ENCODE measurements around the gene ITGA2. TPM values are rescaled to one million over a fixed set of nuclear protein-coding genes. Genes with fewer than 3 reads are reported as not detected.

Gene ITGA2
- total RNA-seq, 1 donor from 2014 or later = 5.5 TPM

DNA sequence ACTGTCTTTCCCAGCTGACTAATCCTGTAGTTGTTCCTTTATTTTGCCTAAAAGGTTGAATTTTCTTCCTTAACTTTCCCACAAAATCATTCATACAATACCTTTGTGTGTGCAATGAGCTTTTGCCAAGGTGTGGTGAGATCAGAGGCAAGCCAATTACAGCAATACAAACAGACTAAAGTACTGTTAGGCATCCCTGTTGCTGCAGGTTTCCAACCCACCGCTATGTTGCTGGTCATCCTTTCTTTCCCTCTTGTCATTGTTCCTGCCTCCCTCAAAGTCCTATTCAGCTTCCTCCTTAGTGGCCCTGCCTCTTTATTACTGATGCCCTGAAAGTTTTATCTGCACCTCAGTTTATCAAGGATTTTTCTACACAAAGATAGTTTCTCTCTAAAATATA is 22.1 kb downstream of the ITGA2 start:
- intact Hi-C loops (cut with micrococcal nuclease) = no loop called here

- intact Hi-C loops (cut with micrococcal nuclease) = no loop called here
These were observed 24.7 kb downstream of the ITGA2 start for GRCh38 chr5:53013857-53014256.

DNA sequence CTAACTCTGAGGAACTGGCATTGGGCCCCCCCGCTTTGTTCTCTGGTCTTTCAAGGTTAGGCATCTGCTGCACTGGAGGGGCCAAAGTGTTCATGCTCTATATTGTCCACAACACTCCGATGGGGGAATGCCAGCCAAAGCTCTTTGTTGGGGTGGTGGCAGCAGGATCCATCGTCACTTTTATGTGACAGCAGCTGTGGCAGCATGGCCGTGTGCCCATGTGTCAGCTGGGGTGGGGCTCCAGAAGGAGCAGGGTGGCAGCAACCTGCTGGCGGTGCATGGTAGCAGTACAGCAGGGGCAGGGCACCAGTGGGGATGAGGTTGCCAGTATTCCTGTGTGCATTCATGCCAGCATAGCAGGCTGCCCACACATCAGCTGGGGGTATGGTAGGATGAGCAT is 28.2 kb downstream of the ITGA2 start:
- intact Hi-C loops (cut with micrococcal nuclease) = no loop called here

- intact Hi-C loops (cut with micrococcal nuclease) = no loop called here
These were observed 28.7 kb downstream of the ITGA2 start for GRCh38 chr5:53017794-53018391.

- intact Hi-C loops (cut with micrococcal nuclease) = no loop called here
These were observed 30.2 kb downstream of the ITGA2 start for GRCh38 chr5:53019320-53019719.

GRCh38 chr5:53022930-53023511 is 33.9 kb downstream of the ITGA2 start:
- intact Hi-C loops (cut with micrococcal nuclease) = no loop called here

DNA sequence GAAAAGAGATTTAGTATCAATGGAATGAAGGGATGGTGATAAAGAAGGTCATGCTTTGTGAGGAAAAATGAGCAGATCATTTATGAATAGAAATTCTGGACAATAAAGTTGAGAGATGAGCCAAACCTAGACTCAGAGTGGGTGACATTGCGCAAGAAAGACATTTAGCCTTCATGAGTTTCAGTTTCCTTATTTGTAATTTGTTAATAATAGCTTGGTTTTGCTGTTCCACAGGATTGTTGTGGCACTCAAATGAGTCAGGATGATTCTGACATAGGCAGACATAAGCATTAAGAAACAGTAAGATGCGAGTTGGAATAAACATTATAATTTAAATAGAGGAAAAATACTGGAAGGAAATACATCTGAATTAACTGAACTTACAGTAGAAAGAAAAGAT is 34.8 kb downstream of the ITGA2 start:
- intact Hi-C loops (cut with micrococcal nuclease) = no loop called here

DNA sequence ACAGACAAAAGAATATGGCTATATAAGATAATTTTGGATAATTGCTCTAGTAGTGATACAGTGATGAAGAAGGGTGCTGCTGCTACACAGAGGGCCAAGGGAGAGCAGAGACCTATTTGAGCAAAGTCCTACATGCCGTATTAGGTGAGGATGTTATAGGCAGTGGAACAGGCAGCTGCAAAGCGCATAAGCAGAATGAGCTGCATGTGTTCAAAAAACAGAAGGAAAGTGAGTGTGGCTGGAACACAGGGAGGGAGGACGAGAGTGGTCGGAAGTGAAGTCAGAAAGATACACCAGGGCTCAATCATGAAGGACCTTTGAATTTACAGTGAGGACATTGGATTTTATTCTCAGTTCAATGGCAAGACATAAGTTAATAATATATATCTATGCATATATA is 35.4 kb downstream of the ITGA2 start:
- intact Hi-C loops (cut with micrococcal nuclease) = no loop called here

GRCh38 chr5:53025487-53025886 is 36.3 kb downstream of the ITGA2 start:
- intact Hi-C loops (cut with micrococcal nuclease) = no loop called here

DNA sequence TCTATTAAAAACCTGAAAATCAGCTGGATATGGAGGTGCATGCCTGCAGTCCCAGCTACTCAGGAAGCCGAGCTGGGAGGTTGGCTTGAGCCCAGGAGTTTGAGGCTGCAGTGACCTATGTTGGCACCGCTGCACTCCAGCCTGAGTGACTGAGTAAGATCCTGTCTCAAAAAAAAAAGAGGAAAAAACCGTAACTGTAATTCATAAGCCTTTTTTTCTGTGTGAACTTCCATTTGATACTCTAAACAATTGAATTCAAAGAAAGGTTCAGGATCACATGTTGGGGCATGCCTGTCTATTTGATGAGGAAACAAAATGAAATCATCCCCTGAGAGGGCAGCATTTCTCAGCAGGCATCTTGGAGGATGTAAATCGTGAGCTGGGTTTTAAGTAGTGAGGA is 38.8 kb downstream of the ITGA2 start:
- intact Hi-C loops (cut with micrococcal nuclease) = no loop called here

DNA sequence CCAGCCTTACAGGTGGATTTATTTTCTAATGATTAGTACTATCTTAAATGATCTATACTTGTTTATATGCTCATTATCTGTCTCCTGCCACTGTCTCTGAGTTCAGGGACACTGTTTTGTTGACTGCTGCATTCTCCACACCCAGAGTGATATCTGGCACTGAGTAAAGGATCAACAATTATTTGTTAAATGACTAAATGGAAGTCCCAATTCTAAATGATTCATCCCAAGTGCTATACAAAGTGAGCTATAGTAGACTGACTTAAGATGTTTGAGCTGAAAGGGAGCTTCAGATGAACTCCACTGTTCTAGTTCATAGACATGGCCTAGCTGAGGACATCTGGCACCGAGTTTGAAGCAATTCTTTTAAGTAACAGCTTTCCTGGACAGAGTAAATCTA is 40.5 kb downstream of the ITGA2 start:
- intact Hi-C loops (cut with micrococcal nuclease) = loop anchor here (2.0 kb wide), 2 partner anchors 59 to 67 kb away; no protein-coding TSS in a partner anchor

GRCh38 chr5:53030893-53031292 is 41.7 kb downstream of the ITGA2 start:
- intact Hi-C loops (cut with micrococcal nuclease) = loop anchor here (1.0 to 2.0 kb wide), 6 partner anchors 10 to 83 kb away; no protein-coding TSS in a partner anchor

DNA sequence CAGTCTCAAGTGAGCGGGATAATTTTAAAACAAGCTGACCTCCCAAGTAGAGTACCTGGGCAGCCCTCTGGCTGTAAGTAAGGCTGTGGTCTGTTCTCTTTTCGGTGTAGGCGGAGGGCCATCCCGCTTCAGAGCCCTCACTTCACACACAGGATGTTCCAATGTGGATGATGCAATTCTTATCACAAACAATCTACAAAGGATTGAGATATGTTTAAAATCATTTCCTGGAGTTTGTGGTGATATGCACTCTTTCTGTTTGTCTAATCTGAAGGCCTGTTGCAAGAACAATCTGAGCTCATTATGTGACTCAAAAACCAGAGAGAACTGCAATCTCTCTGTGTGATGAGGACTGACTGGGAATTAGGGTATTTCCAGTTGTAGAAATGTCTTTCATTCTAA is 42.5 kb downstream of the ITGA2 start:
- intact Hi-C loops (cut with micrococcal nuclease) = loop anchor here (1.0 to 2.0 kb wide), 6 partner anchors 10 to 83 kb away; no protein-coding TSS in a partner anchor

DNA sequence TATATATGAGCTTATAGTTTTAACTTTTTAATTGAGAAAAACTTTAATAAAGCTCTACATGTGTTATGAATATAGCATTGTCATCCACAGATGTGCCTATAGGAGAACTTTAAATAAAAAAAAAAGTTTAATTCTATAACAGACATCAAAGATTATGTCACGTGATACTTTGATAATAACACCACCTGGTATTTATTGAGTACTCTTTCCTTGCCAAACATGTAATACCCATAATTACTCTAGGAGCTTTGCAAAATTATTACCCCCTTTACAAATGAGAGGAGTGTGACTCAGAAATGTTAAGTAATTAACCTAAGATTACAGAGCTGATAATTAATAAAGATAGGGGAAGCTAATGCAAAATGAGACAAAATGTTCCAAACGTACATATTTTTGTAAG is 43.0 kb downstream of the ITGA2 start:
- intact Hi-C loops (cut with micrococcal nuclease) = no loop called here

- intact Hi-C loops (cut with micrococcal nuclease) = no loop called here
These were observed 45.7 kb downstream of the ITGA2 start for GRCh38 chr5:53034832-53035231.

DNA sequence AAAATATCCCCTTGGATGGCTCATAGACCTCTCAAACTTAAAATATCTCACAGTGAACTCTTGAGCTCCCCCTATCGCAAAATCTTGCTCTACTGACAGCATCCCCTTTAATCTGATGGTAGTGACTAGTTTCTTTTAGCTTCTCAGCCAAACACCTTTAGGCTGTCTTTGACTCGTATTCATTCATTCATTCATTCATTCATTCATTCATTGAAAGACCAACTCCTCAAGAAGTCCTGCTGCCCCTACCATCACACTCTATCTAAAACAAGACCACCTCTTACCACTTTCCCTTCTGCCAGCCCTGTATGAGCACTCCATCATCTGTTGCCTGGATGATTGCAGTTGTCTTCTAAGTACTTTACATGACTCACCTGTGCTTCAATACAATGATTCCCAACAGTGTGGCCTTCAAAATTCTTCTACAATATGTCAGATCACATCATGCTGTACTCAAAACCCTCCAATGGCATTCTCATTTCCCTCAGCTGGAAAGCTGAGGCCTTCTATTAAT is 46.8 kb downstream of the ITGA2 start:
- intact Hi-C loops (cut with micrococcal nuclease) = no loop called here

DNA sequence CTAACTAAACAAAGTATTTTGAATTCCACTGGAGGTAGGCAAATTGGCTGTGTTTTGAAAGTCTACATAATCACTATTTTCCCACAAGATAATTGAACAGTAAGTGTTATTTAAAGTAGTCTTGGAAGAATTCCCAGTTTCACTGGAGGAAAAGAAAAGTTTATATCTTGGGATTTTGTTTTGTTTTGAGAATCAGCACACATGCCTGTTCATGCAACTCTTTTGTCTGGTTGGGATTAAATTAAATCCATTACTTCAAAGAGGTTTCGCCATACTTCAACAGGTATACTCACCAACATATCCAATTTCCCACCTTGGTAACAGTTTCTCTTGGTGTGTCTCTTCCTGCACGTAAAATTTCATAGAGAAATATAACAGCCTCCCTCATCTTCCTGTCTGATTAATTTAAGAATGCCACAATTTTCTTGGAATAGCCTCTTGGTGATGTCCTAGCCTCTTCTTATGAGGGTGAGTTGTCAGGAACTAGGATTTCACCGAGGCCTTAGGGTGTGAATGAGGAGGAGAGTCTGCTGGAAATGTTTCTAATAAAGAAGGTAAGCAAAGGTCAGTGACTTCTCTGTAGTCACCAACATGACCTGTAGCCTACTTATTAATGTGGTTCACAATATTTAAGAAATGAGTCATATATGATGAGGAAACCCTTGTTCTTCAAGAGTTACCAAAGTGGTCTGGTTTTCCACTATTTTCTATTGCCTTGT is 48.1 kb downstream of the ITGA2 start:
- intact Hi-C loops (cut with micrococcal nuclease) = no loop called here

DNA sequence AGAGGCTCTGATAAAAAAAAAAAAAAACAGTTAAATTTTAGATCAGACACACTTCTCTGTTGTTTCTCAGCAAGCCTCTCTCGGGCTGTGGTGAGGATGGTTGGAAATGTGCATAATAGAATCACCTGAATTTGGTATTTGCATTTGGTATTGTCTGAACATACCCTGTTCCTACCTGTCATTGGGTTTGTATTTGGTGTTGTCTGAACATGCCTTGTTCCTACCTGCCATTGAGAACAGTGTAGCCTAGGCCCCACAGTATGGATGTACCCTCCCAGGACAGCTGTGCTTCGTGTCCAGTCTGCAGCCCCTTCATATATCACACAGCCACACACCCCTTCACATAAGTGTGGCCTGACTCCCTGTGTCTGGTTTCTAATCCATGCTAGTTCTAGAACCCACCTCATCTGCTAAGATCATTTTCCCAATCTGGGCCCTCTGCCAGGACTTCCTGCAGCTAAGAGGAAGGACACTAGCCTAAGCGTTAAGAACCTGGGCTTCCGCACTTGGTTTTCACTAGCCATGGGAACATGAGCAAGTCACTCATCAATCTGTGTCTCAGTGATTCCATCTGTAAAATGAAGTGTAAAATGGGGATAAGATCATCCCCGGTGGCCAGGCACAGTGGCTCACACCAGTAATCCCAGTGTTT is 49.2 kb downstream of the ITGA2 start:
- intact Hi-C loops (cut with micrococcal nuclease) = no loop called here

- intact Hi-C loops (cut with micrococcal nuclease) = loop anchor here (2.0 to 5.0 kb wide), 2 partner anchors 268 to 315 kb away; no protein-coding TSS in a partner anchor
These were observed 50.7 kb downstream of the ITGA2 start for GRCh38 chr5:53039855-53040254.

DNA sequence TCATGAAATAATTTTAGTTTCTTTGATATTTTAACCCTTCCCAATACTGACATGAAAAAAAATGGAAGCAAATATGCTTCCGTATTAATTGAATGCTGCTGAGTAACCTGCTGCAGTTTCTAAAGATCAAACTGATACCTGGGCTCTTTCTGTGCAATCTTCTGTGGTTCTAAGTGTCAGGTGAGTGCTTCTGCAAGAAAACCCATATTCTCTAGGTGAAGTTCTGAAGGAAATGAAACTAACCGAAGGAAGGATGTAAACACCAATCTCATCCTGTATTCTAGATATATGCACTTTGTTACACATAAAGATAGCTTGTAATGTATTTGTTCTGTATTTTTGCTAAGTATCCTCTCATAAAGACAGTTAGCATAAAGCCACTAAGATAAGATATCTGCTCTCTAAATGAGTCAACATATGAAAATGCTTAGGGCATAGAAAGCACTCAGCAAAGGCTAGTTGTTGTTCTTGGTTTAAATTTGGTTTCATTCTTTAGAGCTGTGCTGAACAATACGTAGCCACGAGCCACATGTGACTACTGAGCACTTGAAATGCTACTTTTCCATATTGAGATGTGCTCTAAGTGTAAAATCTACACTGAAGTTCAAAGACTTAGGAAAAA is 52.0 kb downstream of the ITGA2 start:
- intact Hi-C loops (cut with micrococcal nuclease) = loop anchor here (1.0 to 5.0 kb wide), 11 partner anchors 10 to 316 kb away; partner anchors contain the start of genes ITGA2 and MOCS2

DNA sequence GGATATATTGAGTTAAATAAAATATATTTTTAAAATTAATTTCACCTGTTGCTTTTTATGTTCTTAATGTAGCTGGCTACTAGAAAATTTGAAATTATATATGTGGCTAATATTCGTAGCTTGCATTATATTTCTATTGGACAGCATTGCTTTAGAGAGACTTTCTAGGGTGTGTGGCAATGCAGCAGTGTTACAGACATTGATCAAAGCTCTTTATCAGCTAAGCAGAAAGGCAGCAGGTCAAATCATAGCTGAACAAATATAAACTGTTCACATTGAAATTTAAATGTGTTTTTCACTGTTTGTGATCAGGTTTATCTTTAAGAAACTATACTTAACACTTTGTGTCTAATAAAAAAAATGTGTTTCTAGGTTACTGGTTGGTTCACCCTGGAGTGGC is 52.6 kb downstream of the ITGA2 start:
- intact Hi-C loops (cut with micrococcal nuclease) = loop anchor here (1.0 to 5.0 kb wide), 11 partner anchors 10 to 317 kb away; partner anchors contain the start of genes ITGA2 and MOCS2

Data from T-helper 1 cell treated with Interleukin-12 subunit alpha and Interleukin-12 subunit beta and Interleukin-4 antibody, amounts not matched to agents 30 ng/mL and 1 ng/mL, for 36 hours (primary cell).